ENCODE results near the gene TNS4. TPM values are rescaled to one million over a fixed set of nuclear protein-coding genes. Genes with fewer than 3 reads are reported as not detected.

Gene TNS4
- total RNA-seq, 1 experiment from 2014 or later, result 127 TPM

GRCh38 chr17:40490289-40490853 lies 11.1 kb downstream of the TNS4 start:
- peak; percentile 2 for DNase-seq
- Histone ChIP-seq H3K27ac (ENCODE audit: low read length) (peak overlapping the region; percentile 99), H3K9me3 (ENCODE audit: low read length) (no peaks in the 10 kb centered on the region), H2AFZ (ENCODE audit: low read length) (no peak overlapping the region), H3K4me2 (ENCODE audit: low read length) (no peak overlapping the region), H3K27me3 (ENCODE audit: low read length) (no peaks in the 10 kb centered on the region), H3K4me3 (ENCODE audit: low read length) (no peak overlapping the region), H3K9me2 (replicated peaks; ENCODE audit: low read length) (no peaks in the 10 kb centered on the region), H3K36me3 (ENCODE audit: low read depth, low read length) (peaks cover 73% of the 10 kb centered on the region), H3F3A (ENCODE audit: low read length, unreplicated experiment) (peaks cover 25% of the 10 kb centered on the region), H3K79me2 (ENCODE audit: low read length) (peaks cover 19% of the 10 kb centered on the region), H3K9ac (ENCODE audit: low read length) (no peak overlapping the region), H3K4me1 (ENCODE audit: insufficient read depth, low read length) (peaks cover 60% of the 10 kb centered on the region), H4K20me1 (ENCODE audit: low read length) (peaks cover 12% of the 10 kb centered on the region; the same call in 1 of the 2 replicates)
- ChIA-PET POLR2A (ENCODE audit: unreplicated experiment) (interaction anchor here (1.0 kb wide), 1 partner anchor 27 kb away, joined by 3 read pairs; no protein-coding TSS in a partner anchor), CTCF (no interaction called here)
- ATAC-seq, result no peak; the same call in 1 of the 2 replicates
- TF ChIP-seq EZH2phosphoT487 (IDR thresholded peaks at IDR 0.05; ENCODE audit: borderline replicate concordance, low read length), result no peak
- no peak for TF ChIP-seq EZH2 (IDR thresholded peaks at IDR 0.05; ENCODE audit: low read length, unreplicated experiment)
- TF ChIP-seq CTCF (conservative IDR thresholded peaks at IDR 0.05; ENCODE audit: low read depth, low read length), result no peak
- intact Hi-C loops (cut with micrococcal nuclease), result no loop called here
- no TSS peak for BruUV-seq (replicated peaks)

GRCh38 chr17:40487371-40488020 lies 13.9 kb downstream of the TNS4 start:
- H3K79me2 ChIP-seq (ENCODE audit: low read length), result no peaks in the 10 kb centered on the region
- peaks cover 31% of the 10 kb centered on the region for H3F3A ChIP-seq (ENCODE audit: low read length, unreplicated experiment)
- peaks cover 60% of the 10 kb centered on the region for H3K36me3 ChIP-seq (ENCODE audit: low read depth, low read length)
- no peaks in the 10 kb centered on the region for H3K9me3 ChIP-seq (ENCODE audit: low read length)
- ATAC-seq (no peak), DNase-seq (no peak)
- H3K9me2 ChIP-seq (replicated peaks; ENCODE audit: low read length), result no peaks in the 10 kb centered on the region
- peaks cover 68% of the 10 kb centered on the region for H3K4me1 ChIP-seq (ENCODE audit: insufficient read depth, low read length)
- no peak overlapping the region for H2AFZ ChIP-seq (ENCODE audit: low read length)
- ChIA-PET CTCF (no interaction called here), POLR2A (ENCODE audit: unreplicated experiment) (no interaction called here)
- no peak overlapping the region for H3K4me3 ChIP-seq (ENCODE audit: low read length)
- no peaks in the 10 kb centered on the region for H3K27me3 ChIP-seq (ENCODE audit: low read length)
- 0 out of 2 replicates have a peak overlapping the region, but pooled peaks have one; percentile 44 for H3K4me2 ChIP-seq (ENCODE audit: low read length)
- H3K9ac ChIP-seq (ENCODE audit: low read length), result peak overlapping the region; percentile 79
- no peak for TF ChIP-seq CTCF (conservative IDR thresholded peaks at IDR 0.05; ENCODE audit: low read depth, low read length)
- no peak for TF ChIP-seq EZH2 (IDR thresholded peaks at IDR 0.05; ENCODE audit: low read length, unreplicated experiment)
- TF ChIP-seq EZH2phosphoT487 (IDR thresholded peaks at IDR 0.05; ENCODE audit: borderline replicate concordance, low read length), result no peak
- H4K20me1 ChIP-seq (ENCODE audit: low read length), result no peaks in the 10 kb centered on the region
- no TSS peak for BruUV-seq (replicated peaks)
- peak overlapping the region; percentile 99 for H3K27ac ChIP-seq (ENCODE audit: low read length)
- intact Hi-C loops (cut with micrococcal nuclease), result loop anchor here (5.0 kb wide), 1 partner anchor 45 kb away; no protein-coding TSS in a partner anchor
